ENCODE measurements around the gene IMMP2L.
"Not testable (repeated sequence)": the region's sequence is repeated elsewhere in the genome, so short reads cannot be mapped to it uniquely, and the experiment has no call there.

The IMMP2L gene

GRCh38 chr7:110962826-110963225 lies 599.5 kb downstream of the IMMP2L start:
- DNase-seq = no peak

GRCh38 chr7:110962374-110962773 lies 599.9 kb downstream of the IMMP2L start:
- DNase-seq = no peak

GRCh38 chr7:110960811-110961210 lies 601.5 kb downstream of the IMMP2L start:
- DNase-seq = no peak

- DNase-seq = no peak
These were observed 614.0 kb downstream of the IMMP2L start for GRCh38 chr7:110948280-110948679.

- DNase-seq = no peak
These were observed 614.9 kb downstream of the IMMP2L start for GRCh38 chr7:110947408-110947807.

GRCh38 chr7:110944966-110945644 lies 617.2 kb downstream of the IMMP2L start:
- no peak for DNase-seq

- no peak for DNase-seq
These were observed 617.8 kb downstream of the IMMP2L start for GRCh38 chr7:110944448-110944847.

- DNase-seq = no peak
These were observed 618.5 kb downstream of the IMMP2L start for GRCh38 chr7:110943701-110944345.

- DNase-seq = no peak
These were observed 620.9 kb downstream of the IMMP2L start for GRCh38 chr7:110941385-110941784.

GRCh38 chr7:110940756-110941155 lies 621.5 kb downstream of the IMMP2L start:
- DNase-seq = no peak

- no peak for DNase-seq
These were observed 624.1 kb downstream of the IMMP2L start for GRCh38 chr7:110938165-110938564.

- DNase-seq = not testable (repeated sequence)
These were observed 625.6 kb downstream of the IMMP2L start for GRCh38 chr7:110936665-110937064.

- DNase-seq = no peak
These were observed 632.6 kb downstream of the IMMP2L start for GRCh38 chr7:110929480-110930249.

- no peak for DNase-seq
These were observed 639.4 kb downstream of the IMMP2L start for GRCh38 chr7:110922906-110923305.

GRCh38 chr7:110921595-110922151 lies 640.6 kb downstream of the IMMP2L start:
- no peak for DNase-seq

- DNase-seq = no peak
These were observed 643.2 kb downstream of the IMMP2L start for GRCh38 chr7:110918949-110919548.

- DNase-seq = no peak
These were observed 648.0 kb downstream of the IMMP2L start for GRCh38 chr7:110914263-110914662.

GRCh38 chr7:110911632-110912031 lies 650.7 kb downstream of the IMMP2L start:
- no peak for DNase-seq

- no peak for DNase-seq
These were observed 653.2 kb downstream of the IMMP2L start for GRCh38 chr7:110909117-110909516.

- no peak for DNase-seq
These were observed 656.3 kb downstream of the IMMP2L start for GRCh38 chr7:110905773-110906566.

GRCh38 chr7:110898516-110898915 lies 663.8 kb downstream of the IMMP2L start:
- DNase-seq = no peak

GRCh38 chr7:110897538-110897937 lies 664.8 kb downstream of the IMMP2L start:
- no peak for DNase-seq

All from bone marrow (tissue), 2 donors.